Natural killer cell (primary cell): ENCODE data around the gene ROR1. TPM values are rescaled to one million over a fixed set of nuclear protein-coding genes. Genes with fewer than 3 reads are reported as not detected.

Source experiments
- ATAC-seq, 3 donors: fragments of 150-1000 bp in 2 of 3; fragments of 200-7000 bp in 1 of 3; cut with Tn5 transposase; 1 replicate in 1 of 3; 2 replicates in 2 of 3; pipeline ENCODE4 v1.10.0; 2021; ENCODE audit warnings: mild to moderate bottlenecking in 2 of 3, moderate library complexity in 2 of 3
- DNase-seq, 2 donors: peaks; one replicate each; pipeline versions ENCODE4 v3.0.0 to v3.0.0-alpha.2; 2013 to 2021; ENCODE audit warnings: mixed read lengths in 1 of 2
- H3K27ac ChIP-seq: one replicate; pipeline ENCODE4 v1.5.1; 2013; ENCODE audit warnings: mild to moderate bottlenecking, low read length
- H3K27me3 ChIP-seq: one replicate; pipeline ENCODE4 v1.6.1; 2013; ENCODE audit warnings: low read length; ENCODE audit not compliant: control insufficient read depth, insufficient read depth
- H3K36me3 ChIP-seq: one replicate; pipeline ENCODE4 v1.6.1; 2013; ENCODE audit warnings: low read length; ENCODE audit not compliant: control insufficient read depth, insufficient read depth
- H3K4me1 ChIP-seq: one replicate; pipeline ENCODE4 v1.6.1; 2013; ENCODE audit warnings: low read length; ENCODE audit not compliant: control insufficient read depth, insufficient read depth
- H3K4me3 ChIP-seq: one replicate; pipeline ENCODE4 v1.5.1; 2013; ENCODE audit warnings: low read length
- H3K9me3 ChIP-seq: one replicate; pipeline ENCODE4 v1.6.1; 2013; ENCODE audit warnings: low read length; ENCODE audit not compliant: control insufficient read depth, insufficient read depth
- H3K27ac Mint-ChIP-seq, 2 donors: one replicate each; pipeline ENCODE4 v1.8.0; 2022; ENCODE audit warnings: mild to moderate bottlenecking in 2 of 2, mixed read lengths in 2 of 2, moderate library complexity in 1 of 2
- H3K27me3 Mint-ChIP-seq, 2 donors: one replicate each; pipeline ENCODE4 v1.8.0; 2022; ENCODE audit warnings: low read depth in 2 of 2, mixed read lengths in 2 of 2
- H3K36me3 Mint-ChIP-seq: one replicate; pipeline ENCODE4 v1.8.0; 2022; ENCODE audit warnings: mixed read lengths
- H3K4me1 Mint-ChIP-seq, 2 donors: one replicate each; pipeline ENCODE4 v1.8.0; 2022; ENCODE audit warnings: mixed read lengths in 2 of 2
- H3K4me3 Mint-ChIP-seq: one replicate; pipeline ENCODE4 v1.8.0; 2022; ENCODE audit warnings: mild to moderate bottlenecking, moderate library complexity, mixed read lengths
- H3K9me3 Mint-ChIP-seq, 2 donors: one replicate each; pipeline ENCODE4 v1.8.0; 2022; ENCODE audit warnings: mixed read lengths in 2 of 2
- WGBS: methylation state at CpG from one replicate; pipeline ENCODE4 v1.1.7; 2013; ENCODE audit warnings: missing lambda C conversion rate; ENCODE audit not compliant: insufficient coverage; 5-methylcytosine and 5-hydroxymethylcytosine counted together
- intact Hi-C: fragments of 100-400 bp; cut with micrococcal nuclease; formaldehyde crosslinking; loops from one replicate; pipeline ENCODE4 v1.14.2; 2022
- total RNA-seq, 4 donors: library from RNA; stranded (reverse); fragments of 120-200 nt in 1 of 4; gene quantifications; one replicate each; pipeline versions ENCODE4 v1.2.3 to v1.2.4, GENCODE V29; 2013 to 2022
- TF ChIP-seq, protein P1 (sequence below): fragments of 200-600 bp; IDR thresholded peaks from one replicate; pipeline ENCODE4 v1.8.0; 2022; ENCODE audit warnings: antibody characterized with exemption

Gene ROR1
- total RNA-seq, 3 donors from 2014 or later (not counting 1 experiment from before 2014, with no cell fraction given), result 0.05 to 0.35 (median 0.27) TPM

DNA sequence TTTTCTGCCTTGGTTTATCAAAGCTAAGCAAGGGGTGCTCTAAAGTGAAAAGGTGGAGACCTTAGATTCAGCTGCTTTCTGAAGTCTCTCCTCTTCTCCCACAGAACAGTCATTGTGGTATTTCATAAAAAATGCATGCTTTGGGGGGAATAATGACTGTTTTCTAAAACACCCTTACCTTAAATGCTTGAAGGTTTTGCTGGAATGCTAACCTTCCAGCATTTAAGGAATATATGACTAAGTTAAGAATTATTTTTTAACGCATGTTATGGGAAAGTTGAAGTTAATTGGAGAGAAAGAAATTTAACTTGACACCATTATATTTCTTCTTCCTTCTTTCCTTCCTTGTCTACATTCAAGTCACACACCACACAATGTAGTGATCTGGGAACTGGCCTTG lies 162.5 kb downstream of the ROR1 start:
- Mint-ChIP-seq H3K4me1 (no peaks in the 10 kb centered on the region), H3K4me3 (no peak overlapping the region), H3K27me3 (peaks cover 8% of the 10 kb centered on the region in 2 donors), H3K9me3 (no peaks in the 10 kb centered on the region), H3K27ac (no peak overlapping the region), H3K36me3 (no peaks in the 10 kb centered on the region)
- DNase-seq (no peak), ATAC-seq (no peak)
- H3K27me3 ChIP-seq, result no peaks in the 10 kb centered on the region
- no peaks in the 10 kb centered on the region for H3K4me1 ChIP-seq
- WGBS, result no CpG with 5 or more reads among the region's 1 CpG
- TF ChIP-seq, protein P1, sequence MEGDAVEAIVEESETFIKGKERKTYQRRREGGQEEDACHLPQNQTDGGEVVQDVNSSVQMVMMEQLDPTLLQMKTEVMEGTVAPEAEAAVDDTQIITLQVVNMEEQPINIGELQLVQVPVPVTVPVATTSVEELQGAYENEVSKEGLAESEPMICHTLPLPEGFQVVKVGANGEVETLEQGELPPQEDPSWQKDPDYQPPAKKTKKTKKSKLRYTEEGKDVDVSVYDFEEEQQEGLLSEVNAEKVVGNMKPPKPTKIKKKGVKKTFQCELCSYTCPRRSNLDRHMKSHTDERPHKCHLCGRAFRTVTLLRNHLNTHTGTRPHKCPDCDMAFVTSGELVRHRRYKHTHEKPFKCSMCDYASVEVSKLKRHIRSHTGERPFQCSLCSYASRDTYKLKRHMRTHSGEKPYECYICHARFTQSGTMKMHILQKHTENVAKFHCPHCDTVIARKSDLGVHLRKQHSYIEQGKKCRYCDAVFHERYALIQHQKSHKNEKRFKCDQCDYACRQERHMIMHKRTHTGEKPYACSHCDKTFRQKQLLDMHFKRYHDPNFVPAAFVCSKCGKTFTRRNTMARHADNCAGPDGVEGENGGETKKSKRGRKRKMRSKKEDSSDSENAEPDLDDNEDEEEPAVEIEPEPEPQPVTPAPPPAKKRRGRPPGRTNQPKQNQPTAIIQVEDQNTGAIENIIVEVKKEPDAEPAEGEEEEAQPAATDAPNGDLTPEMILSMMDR, result no peak
- H3K27ac ChIP-seq, result no peak overlapping the region
- no peak overlapping the region for H3K4me3 ChIP-seq
- H3K36me3 ChIP-seq, result no peaks in the 10 kb centered on the region
- no peaks in the 10 kb centered on the region for H3K9me3 ChIP-seq
- intact Hi-C loops, result no loop called here

DNA sequence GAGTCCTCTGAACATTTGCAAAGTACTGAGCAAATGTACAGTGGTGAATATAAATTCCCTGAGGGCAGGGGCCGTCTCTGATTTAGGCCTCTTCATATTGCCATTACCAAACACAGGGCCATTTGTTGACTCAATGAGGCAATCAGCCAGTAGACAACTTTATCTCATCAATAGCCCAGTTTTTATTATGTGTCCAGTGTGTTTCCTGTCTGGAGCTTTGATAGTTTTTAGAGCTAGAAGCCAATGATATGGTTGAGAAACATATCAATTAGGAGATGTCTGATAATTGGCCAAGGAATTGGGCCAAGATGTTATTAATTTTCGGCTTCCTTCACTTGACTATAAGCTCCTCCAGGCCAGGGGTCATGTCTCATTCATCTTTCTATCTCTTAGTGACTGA lies 163.0 kb downstream of the ROR1 start:
- Mint-ChIP-seq H3K4me1 (no peaks in the 10 kb centered on the region), H3K4me3 (no peak overlapping the region), H3K36me3 (no peaks in the 10 kb centered on the region), H3K27me3 (peaks cover 5 to 14% of the 10 kb centered on the region in 2 donors), H3K9me3 (no peaks in the 10 kb centered on the region), H3K27ac (no peak overlapping the region)
- H3K27me3 ChIP-seq, result no peaks in the 10 kb centered on the region
- 88% methylated on average over 2 of the region's 2 CpGs for WGBS
- H3K36me3 ChIP-seq, result no peaks in the 10 kb centered on the region
- intact Hi-C loops, result no loop called here
- no peak overlapping the region for H3K4me3 ChIP-seq
- TF ChIP-seq, protein P1, result no peak
- DNase-seq, result no peak
- no peaks in the 10 kb centered on the region for H3K4me1 ChIP-seq
- no peak for ATAC-seq
- no peaks in the 10 kb centered on the region for H3K9me3 ChIP-seq
- no peak overlapping the region for H3K27ac ChIP-seq

DNA sequence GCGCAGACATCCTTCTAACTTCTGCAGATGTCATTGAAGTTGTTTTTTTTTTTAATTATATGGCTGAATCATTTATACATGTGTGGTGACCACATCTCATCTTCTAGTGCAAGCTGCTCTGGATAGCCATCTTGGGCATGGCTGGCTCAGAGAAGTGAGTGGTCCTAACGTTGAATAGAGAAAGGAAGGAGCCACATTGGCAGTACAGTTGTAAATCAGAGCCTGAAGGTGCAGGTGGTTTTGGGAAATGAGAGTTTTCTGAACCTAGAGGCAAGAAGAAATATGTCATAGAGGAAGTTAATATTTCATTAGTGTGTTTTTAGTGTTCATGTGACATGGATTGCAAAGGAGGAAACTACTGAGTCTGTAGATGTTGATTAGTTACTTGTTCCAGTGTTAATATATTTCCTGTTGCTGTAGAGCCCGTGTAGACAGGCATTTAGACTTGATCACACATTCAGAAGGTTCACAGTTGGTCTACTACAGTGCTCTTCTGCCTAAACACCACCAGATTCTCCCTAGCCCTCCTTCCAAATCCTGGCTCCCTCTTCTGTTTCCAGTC lies 163.7 kb downstream of the ROR1 start:
- H3K27ac Mint-ChIP-seq, result no peak overlapping the region
- intact Hi-C loops, result no loop called here

More for the DNA sequence above, 163.7 kb downstream of the ROR1 start:
- Histone ChIP-seq H3K27me3 (no peaks in the 10 kb centered on the region), H3K9me3 (no peaks in the 10 kb centered on the region), H3K36me3 (no peaks in the 10 kb centered on the region), H3K4me1 (no peaks in the 10 kb centered on the region), H3K27ac (no peak overlapping the region), H3K4me3 (no peak overlapping the region)
- ATAC-seq (no peak), DNase-seq (no peak)
- H3K36me3 Mint-ChIP-seq, result no peaks in the 10 kb centered on the region
- H3K4me1 Mint-ChIP-seq, result no peaks in the 10 kb centered on the region
- 5% methylated on average over 2 of the region's 3 CpGs for WGBS
- H3K27me3 Mint-ChIP-seq, result peaks cover 9 to 21% of the 10 kb centered on the region in 2 donors
- no peaks in the 10 kb centered on the region for H3K9me3 Mint-ChIP-seq
- TF ChIP-seq, protein P1, result no peak
- no peak overlapping the region for H3K4me3 Mint-ChIP-seq
